GM19467 (cell line): ENCODE results near the gene FBXO33.

Source experiments
- ATAC-seq: cut with Tn5 transposase; IDR thresholded peaks from one replicate; pipeline ENCODE4 v1.9.1; 2021; ENCODE audit warnings: mild to moderate bottlenecking, moderate library complexity; ENCODE audit not compliant: unreplicated experiment

The FBXO33 gene

DNA sequence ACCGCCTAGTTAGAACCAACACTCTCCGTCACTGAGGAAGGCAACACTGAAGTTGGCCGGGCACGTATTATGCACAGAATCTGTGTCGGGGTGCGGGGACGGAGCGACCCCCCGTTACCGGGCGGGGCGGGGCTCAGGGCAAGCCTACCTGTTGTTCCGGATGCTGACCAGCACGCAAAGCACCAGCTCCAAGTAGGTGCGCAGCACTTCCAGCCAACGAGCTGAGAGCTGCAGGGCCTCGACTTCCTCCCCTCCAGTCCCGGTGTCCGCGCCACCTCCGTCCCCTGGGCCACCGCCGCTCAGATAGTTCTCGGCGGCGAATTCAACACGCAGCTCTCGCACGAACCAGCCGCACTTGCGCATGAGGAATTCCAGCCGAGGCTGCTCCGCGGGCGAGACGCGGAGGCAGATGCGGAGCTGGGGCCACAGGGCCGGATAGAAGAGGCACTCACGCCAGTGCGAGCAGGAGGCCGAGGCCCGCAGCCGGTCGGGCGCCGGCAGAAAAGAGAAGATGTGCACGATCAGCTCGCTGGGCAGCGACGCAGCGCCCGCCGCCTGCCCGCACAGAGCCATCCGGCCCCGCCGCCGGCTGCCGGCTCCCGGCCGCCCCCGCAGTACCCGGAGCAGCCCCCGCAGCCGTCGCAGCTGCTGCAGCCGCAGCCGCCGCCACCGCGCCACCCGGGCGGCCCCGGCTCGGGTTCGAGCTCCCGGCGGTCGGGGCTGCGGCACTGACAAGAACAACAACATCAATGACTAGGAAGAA, 636 bp downstream of the FBXO33 start:
- peak; percentile 17 for ATAC-seq

DNA sequence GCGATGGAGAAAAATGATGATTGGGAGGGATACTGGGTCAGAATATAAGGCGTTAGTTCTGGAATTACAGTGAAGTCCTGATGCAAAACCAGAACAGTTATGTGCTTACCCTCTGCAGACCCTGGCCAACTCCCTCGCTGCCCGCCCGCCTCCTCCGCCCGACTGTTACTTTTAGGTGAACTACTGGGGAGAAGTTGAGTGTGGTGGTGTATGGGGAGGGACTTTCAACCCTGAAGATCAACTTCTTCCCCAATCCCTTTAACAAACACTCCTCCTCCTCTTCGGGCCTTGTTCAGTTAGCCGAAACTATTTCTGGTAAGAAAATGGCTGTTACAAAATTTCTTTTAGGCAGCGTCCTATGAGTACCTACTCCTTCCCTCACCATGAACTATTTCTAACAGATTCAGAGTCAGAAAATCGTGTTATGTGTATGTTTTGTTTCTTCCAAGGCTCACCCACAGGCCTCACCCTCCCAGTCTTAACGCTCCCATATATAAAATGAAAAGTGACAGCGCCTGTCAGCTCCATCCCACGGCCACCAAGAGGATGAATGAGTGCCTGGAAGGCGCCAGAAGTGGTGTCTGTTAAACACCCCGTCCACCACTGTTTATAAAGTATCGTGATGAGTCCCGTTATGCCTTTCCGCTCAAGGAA, 1.3 kb downstream of the FBXO33 start:
- ATAC-seq = no peak

DNA sequence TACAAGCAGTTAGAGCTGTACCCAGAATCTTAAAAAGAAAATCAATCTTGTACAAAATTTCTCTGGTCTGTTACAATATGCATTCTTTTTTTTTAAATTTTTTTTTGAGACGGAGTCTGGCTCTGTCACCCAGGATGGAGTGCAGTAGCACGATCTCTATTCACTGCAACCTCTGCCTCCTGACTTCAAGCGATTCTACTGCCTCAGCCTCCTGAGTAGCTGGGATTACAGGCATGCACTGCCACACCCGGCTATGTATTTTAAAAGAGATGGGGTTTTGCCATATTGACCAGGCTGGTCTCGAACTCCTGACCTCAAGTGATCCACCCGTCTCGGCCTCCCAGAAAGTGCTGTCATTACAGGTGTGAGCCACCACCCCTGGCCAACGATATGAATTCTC, 4.1 kb downstream of the FBXO33 start:
- no peak for ATAC-seq

DNA sequence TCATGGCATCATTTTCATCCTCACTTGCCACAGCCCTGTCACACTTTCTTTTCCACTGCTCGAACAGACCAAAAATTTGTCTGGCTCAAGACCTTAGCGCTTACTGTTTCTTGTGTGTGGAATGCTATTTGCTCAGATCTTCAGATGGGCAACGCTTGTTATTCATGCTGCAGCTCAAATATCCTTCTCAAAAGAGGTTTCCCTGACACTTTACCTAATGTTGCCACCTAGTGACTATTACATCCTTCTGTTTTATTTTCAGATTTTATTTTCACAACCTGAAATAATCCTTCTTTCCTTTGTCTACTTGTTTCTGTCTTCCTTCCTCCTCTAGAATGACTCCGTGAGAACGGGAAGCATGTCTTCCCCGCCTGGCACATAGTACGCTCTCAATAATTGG, 5.6 kb downstream of the FBXO33 start:
- no peak for ATAC-seq

DNA sequence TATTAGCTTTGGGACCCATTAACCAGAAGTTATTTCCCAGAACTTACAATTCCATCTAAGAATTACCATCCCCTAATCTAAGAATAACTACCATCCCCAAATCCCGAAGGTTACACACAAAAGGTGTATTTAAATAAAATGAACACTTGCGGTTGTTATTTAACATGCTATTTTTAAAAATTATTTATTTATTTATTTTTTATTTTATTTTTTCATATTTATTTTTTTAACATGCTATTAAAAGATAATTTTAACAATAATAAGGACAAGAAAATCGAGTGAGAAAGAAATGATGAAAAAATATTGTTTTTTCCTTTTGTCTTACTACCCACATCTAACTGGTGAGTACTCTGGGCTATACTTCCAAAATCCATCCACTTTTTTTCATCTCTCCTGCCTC, 6.3 kb downstream of the FBXO33 start:
- no peak for ATAC-seq

DNA sequence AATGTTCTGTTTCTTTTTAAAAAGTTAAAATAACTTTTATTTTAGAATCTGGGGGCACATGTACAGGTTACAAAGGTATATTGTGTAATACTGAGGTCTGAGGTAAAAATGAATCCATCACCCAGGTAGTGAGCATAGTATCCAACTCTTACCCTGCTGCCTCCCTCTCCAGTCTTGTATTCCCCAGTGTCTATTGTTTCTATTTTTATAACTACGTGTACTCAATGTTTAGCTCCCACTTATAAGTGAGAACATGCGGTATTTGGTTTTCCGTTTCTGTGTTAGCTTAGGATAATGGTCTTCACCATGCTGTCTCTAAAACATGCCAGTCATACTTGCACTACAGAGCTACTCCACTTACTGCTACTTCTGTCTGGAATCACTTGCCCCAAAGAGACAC, 8.4 kb downstream of the FBXO33 start:
- ATAC-seq = no peak

DNA sequence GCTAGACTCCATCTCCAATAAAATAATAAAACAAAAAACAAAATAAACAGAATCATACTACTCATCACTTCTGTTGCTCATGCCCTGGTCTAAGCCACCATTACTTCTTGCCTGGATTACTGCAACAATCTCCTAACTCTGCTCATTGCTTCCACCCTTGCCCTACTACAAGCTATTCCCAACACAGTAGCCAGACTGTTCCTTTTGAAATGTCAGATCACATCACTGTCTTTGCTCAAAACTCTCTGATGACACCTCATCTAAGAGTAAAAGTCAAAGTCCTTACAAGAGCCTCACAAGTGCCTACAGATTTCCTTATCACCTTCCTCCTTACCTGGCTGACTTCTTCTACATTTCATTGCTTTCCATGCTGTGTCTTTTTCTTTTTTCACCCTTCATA, 10.0 kb downstream of the FBXO33 start:
- no peak for ATAC-seq

DNA sequence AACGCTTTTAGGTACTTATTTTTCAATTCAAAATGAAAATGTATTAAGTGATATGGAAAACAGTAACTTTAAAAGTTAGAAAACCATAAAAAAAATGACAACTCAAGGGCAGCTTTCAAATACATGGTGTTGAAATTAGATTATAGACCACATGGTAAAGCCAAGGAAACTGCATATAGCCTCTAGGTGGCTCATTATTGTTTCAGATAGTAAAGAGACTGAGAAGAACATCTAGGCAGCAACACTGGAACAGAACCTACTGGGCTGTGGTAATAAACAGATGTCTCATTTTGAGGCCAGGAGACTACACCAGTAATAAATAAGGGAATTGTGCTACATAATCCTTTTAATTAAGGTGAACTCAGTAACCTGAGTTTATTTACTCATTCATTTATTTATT, 13.0 kb downstream of the FBXO33 start:
- no peak for ATAC-seq

DNA sequence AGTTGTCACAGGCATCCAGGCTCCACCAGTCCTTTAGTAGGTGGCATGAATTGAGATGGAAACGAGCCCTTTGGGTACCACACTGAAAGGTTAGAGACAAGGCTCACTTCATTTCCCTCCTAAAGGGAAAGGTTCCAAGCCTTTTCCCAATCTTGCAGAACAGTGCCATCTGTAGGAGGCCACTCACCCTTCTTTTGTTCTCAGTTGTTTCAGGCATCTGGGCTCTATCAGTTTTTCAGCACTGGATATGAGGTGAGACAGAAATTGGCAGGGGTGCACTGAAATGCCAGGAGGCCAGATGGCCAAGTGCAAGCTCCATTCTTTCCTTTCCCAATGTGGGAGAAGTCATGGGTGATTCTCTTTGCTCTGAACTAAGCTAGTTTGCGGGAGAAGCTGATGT, 15.2 kb downstream of the FBXO33 start:
- ATAC-seq = no peak

DNA sequence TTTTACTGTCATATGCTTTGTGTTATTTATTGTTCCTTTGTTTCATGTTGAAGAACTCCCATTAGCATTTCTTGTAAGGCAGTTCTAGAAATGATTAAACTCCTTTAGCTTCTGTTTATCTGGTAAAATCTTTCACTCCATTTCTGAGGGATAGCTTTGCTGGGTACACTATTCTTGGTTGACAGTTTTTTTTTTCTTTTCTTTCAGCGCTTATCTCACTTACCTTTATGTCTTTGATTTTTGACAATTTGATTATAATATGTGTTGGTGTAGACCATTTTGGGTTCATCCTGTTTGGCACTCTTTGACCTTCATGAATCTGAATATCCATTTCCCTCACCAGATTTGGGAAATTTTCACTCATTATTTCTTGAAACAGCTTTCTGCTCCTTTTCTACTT, 16.2 kb downstream of the FBXO33 start:
- no peak for ATAC-seq

DNA sequence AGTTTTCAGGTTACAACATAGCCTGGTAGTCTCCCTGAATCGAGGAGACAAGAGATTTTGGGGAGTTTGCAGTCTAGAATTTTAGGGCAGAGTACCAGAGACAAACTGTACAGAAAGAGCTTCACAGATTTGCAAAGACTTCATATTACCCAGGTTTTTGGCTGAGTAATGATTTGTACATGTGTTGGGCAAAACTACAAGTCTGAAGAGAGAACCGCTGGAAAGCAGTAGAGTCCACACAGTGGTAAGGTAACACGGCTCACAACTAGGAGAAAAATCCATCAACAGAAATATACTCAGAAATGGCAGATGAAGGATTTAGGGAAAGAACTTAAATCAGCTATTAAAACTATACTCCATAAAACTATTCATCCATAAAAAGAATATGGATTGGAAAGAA, 25.7 kb downstream of the FBXO33 start:
- no peak for ATAC-seq

DNA sequence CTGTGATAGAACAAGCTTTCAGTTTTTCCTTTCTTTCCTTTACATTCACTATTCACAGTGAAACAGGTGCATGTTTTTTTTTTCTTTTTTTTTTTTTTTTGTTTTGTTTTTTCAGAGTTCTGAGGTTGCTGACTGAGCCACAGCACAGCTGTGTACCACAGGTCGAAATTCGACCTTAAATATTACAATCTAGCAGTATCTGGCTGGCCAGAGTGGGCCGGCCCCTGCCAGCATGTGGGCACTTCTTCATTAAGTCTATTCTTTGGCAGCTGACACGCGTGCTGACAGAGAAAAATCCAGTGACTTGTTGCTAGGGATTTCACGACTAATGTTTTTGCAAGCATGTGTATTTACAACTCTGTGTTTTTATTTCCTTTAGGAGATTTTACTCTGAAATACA, 33.9 kb downstream of the FBXO33 start:
- no peak for ATAC-seq

DNA sequence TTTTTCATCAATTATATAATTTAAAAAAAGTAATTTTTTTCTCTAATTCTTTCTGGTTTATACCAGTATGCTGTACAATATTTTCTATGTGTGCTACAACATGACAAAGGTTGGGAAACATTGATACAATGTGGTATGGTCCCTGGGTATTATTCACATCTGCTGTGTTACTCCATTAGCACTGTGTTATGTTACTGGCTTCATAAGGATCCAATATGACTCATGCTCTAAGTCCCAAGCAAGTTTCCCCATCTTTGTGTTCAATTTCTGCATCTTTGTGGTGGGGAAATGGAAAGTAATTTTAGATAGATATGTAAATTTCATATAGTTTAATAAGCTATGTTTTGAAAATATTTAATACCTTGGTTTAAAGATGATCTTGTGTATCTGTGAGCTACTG, 35.8 kb downstream of the FBXO33 start:
- no peak for ATAC-seq

DNA sequence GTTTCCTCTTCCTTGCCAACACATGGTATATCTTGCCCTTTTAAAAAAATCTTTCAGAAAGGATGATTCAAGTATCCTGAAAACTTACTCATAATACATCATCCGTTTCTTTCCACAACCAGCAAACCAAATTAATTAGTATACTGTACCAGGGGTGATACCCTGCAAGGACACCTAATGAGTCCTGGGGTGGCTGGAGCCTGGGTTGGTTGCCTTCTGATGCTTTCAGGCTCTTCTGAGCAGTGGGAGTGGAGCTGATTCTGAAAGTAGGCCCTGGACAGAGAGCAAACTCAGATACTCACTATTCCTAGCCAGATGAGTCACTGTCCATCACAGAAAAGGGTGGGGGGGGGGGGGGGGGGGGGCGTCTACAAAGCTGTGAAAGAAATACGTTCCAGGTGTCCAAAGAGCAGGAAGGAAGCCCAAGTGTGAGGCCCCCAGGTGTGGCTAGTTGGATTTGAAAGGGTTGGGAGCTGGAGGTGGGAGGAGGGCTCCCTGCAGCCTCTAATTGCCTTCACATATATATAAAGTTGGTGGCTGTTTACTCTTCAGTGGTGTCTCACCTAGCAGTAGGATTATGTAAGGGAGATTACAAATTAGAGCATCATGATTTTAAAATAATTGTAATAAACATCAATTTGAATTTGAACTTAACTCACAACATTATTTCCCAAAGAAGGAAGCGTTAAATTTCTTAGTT, 36.5 kb downstream of the FBXO33 start:
- no peak for ATAC-seq

DNA sequence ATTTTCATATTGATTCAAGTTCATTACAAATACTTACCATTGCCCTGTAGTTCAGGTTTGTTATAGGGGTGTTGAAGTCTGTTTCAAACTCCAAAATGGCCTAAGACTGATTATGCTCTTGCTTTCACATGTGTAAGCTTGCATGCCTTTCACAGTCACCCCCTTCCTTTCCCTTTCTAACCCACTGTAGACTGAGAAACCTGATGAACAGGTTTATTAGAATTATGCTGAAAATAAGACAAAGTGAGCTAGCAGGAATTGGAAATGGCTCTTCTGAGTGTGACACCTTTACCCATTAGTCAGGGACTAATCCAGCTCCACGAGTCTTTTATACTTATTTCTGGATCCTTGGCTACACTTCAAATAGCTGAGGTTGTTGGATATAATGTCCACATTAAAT, 38.9 kb downstream of the FBXO33 start:
- no peak for ATAC-seq

DNA sequence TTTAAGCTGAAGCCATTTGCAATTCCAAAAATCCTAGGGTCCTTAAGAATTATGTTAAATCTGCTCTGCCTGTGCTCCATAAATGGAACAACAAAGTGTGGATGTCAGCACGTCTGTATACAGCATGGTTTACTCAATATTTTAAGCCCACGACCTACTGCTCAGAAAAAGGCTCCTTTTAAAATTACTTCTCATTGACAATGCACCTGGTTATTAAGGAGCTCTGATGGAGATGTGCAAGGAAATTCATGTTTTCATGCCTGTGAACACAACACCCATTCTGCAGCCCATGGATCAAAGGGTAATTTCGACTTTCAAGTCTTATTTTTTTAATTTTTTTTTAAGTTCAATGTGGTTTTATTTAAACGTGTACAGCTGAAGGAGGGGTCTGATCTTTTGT, 48.1 kb downstream of the FBXO33 start:
- no peak for ATAC-seq

DNA sequence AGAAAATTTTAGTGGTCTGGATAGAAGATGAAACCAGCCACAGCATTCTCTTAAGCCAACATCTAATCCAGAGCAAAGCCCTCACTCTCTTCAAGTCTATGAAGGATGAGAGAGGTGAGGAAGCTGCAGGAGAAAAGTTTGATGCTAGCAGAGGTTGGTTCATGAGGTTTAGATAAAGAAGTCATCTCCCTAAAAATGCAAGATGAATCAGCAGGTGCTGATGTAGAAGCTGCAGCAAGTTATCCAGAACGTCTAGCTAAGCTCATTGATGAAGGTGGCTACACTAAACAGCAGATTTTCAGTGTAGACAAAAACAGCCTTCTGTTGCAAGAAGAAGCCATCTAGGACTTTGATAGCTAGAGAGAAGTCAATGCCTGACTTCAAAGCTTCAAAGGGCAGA, 48.5 kb downstream of the FBXO33 start:
- no peak for ATAC-seq

DNA sequence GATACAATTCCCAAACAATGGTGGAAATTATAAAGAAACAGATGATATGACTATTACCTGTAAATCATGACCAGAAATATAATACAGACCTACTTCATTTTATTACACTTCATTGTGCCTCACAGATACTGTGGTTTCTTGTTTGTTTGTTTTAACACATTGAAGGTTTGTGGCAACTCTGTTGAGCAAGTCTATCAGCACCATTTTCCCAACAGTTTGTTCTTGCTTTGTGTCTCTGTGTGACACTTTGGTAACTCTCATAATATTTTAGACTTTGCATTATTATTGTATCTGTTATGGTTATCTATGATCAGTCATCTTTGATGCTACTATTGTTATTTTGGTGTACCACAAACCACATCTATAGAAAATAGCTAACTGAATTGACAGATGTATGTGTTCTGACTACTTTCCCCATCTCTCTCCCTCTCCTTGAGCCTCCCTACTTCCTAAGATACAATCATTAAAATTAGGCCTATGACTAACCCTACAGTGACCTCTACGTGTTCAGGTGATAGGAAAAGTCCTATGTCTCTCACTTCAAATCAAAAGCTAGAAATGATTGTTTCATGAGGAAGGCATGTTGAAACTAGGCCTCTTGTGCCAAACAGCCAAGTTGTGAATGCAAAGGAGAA, 49.1 kb downstream of the FBXO33 start:
- no peak for ATAC-seq

DNA sequence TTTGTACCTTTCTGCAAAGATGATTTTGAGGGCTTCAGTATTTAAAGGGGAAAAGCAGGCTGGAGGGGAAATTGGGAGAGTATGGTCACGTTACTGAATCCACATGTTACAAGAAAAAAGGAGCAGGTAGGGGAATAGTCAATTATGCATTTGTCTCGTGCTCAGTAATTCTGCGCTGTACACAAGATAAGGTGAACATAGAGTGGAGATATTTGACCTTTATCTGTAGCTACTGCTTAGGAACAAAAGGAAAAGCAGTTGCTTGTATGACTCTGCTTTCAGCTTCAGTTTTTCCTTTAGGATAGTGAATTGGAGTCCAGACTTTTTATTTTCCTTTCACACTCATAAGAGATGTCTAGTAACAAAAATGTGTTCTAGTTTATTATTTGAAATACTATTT, 49.8 kb downstream of the FBXO33 start:
- ATAC-seq = no peak

DNA sequence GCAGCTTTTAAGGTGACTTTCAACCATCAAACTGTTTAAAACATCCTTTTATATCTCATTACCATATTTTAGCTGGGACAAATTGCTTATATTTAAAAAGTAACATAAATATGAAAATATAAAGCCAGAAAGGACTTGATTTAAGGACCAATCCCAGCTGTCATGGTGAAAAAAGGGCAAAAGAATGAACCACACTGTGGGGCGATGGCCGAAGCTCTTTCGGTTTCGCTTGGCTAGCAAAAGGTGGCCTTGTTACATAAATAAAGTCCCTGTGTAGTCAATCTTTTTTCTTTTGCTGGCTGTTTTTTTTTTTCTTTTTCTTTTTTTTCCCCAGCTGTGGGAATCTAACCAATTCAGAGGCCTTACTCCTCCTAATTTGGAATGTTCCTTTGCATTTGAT, 50.9 kb downstream of the FBXO33 start:
- no peak for ATAC-seq

DNA sequence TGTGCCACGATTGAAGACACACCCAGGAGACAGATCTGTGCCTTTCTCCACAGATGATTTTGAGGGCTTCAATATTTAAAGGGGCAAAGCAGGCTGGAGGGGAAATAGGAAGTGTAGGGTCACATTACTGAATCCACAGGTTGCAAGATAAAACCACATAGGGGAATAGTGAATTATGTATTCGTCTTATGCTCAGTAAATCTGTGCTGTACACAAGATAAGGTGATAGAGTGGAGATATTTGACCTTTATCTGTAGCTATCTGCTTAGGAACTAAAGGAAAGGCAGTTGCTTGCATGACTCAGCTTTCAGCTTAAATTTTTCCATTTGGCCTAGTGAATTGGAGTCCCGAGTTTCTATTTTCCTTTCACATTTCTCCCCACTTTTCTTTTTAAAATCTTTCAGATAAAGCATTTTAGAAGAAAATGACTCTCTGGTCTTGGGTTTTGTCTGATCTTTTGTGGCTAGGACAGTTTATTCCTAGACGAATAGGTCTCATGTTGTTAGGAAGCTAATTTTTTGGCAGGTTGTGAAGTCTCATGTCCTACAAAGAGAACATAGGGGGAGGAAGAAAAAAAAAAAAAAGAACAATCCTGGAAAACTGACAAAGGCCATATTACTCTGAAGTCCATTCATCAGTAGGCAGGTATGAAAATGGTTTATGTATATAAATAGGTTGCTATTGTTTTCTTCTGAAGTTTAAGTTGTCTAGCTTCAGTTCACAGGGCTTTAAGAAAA, 55.4 kb downstream of the FBXO33 start:
- no peak for ATAC-seq
